HCT116 (cell line): ENCODE data around the gene RHBDL3. TPM values are rescaled to one million over a fixed set of nuclear protein-coding genes. Genes with fewer than 3 reads are reported as not detected.

Experiments
- ATAC-seq: fragments of 200-7000 bp; cut with Tn5 transposase; 2 replicates; pipeline ENCODE4 v1.9.1; 2020; ENCODE audit warnings: mild to moderate bottlenecking, moderate library complexity
- BruUV-seq: library from RNA; stranded (reverse); fragments of 400-500 nt; replicated peaks from 2 replicates; lab custom pipeline; 2021; lab: Mats Ljungman, UMichigan
- CTCF ChIA-PET: fragments of 300-600 bp; sonication (Branson Sonifier 250); formaldehyde crosslinking; loops from one replicate; lab custom pipeline; 2021; ENCODE audit warnings: antibody characterized with exemption; lab: Charles Lee
- POLR2A ChIA-PET: fragments of 300-600, 350-600 bp; sonication (Branson Sonifier 250); formaldehyde crosslinking; loops from one replicate; lab custom pipeline; 2021; ENCODE audit warnings: antibody characterized with exemption; lab: Charles Lee
- RAD21 ChIA-PET, 2 experiments: fragments of 300-600 bp; sonication (Branson Sonifier 250); formaldehyde crosslinking; loops; one replicate each; lab custom pipeline; 2023; ENCODE audit warnings: low total read pairs in 2 of 2; ENCODE audit not compliant: uncharacterized antibody in 2 of 2, unreplicated experiment in 2 of 2, low non-redundant PET in 1 of 2; lab: Charles Lee
- DNase-seq: peaks from one replicate; pipeline ENCODE4 v3.0.0-alpha.2; 2010; ENCODE audit warnings: low read depth, low spot score
- H2AFZ ChIP-seq: fragments of 200-600 bp; shearing (Covaris generic), sonication (generic); 2 replicates; pipeline ENCODE4 v1.6.1; 2017; ENCODE audit warnings: low read depth, mixed run types, mixed read lengths, antibody characterized with exemption, low read length; ENCODE audit not compliant: poor library complexity, severe bottlenecking
- H3K27ac ChIP-seq: 2 replicates; pipeline ENCODE4 v1.5.1; 2012; ENCODE audit warnings: low read depth, low read length
- H3K27me3 ChIP-seq: fragments of 200-600 bp; sonication (generic); 2 replicates; pipeline ENCODE4 v1.6.1; 2016; ENCODE audit warnings: mixed run types, low read length, mixed read lengths; ENCODE audit not compliant: insufficient read depth
- H3K36me3 ChIP-seq, 2 experiments: fragments of 200-500 bp in 1 of 2; fragments of 200-600 bp in 1 of 2; sonication (Bioruptor generic) in 1 of 2; sonication (generic) in 1 of 2; 2 replicates each; pipeline versions ENCODE4 v1.5.1 to v1.6.1; 2014 to 2016; ENCODE audit warnings: low read length in 2 of 2, inconsistent platforms in 1 of 2, mixed read lengths in 1 of 2, mixed run types in 1 of 2; ENCODE audit not compliant: insufficient read depth in 2 of 2, control insufficient read depth in 1 of 2
- H3K4me1 ChIP-seq, 2 experiments: fragments of 200-600 bp in 1 of 2; sonication (generic) in 1 of 2; 2 replicates each; pipeline versions ENCODE4 v1.5.1 to v1.6.1; 2012 to 2017; ENCODE audit warnings: low read length in 2 of 2, inconsistent platforms in 1 of 2, mild to moderate bottlenecking in 1 of 2, mixed read lengths in 1 of 2, mixed run types in 1 of 2, moderate library complexity in 1 of 2; ENCODE audit not compliant: insufficient read depth in 2 of 2, control insufficient read depth in 1 of 2
- H3K4me2 ChIP-seq: fragments of 200-600 bp; sonication (generic); 2 replicates; pipeline ENCODE4 v1.6.1; 2017; ENCODE audit warnings: mixed run types, low read length, mixed read lengths
- H3K4me3 ChIP-seq, 2 experiments: fragments of 200-600 bp in 1 of 2; sonication (generic) in 1 of 2; replicated peaks in 1 of 2; 2 replicates each; pipeline ENCODE4 v1.5.1; 2011 to 2016; ENCODE audit warnings: low read length in 2 of 2, control low read depth in 1 of 2, low read depth in 1 of 2, mild to moderate bottlenecking in 1 of 2, mixed read lengths in 1 of 2, mixed run types in 1 of 2
- H3K79me2 ChIP-seq: fragments of 200-600 bp; sonication (generic); 2 replicates; pipeline ENCODE4 v1.6.1; 2017; ENCODE audit warnings: mild to moderate bottlenecking, mixed run types, low read length, moderate library complexity, mixed read lengths; ENCODE audit not compliant: insufficient read depth
- H3K9ac ChIP-seq: fragments of 200-600 bp; sonication (generic); 2 replicates; pipeline ENCODE4 v1.6.1; 2016; ENCODE audit warnings: low read length, mixed read lengths
- H3K9me2 ChIP-seq: fragments of 200-600 bp; sonication (generic), shearing (Covaris generic); 2 replicates; pipeline ENCODE4 v1.6.1; 2017; ENCODE audit warnings: mixed run types, mild to moderate bottlenecking, moderate library complexity; ENCODE audit not compliant: insufficient read depth
- H3K9me3 ChIP-seq, 2 experiments: fragments of 200-500 bp in 1 of 2; fragments of 200-600 bp in 1 of 2; sonication (Bioruptor generic) in 1 of 2; sonication (generic) in 1 of 2; 2 replicates each; pipeline ENCODE4 v1.6.1; 2014 to 2017; ENCODE audit warnings: low read length in 2 of 2, mixed read lengths in 2 of 2, inconsistent platforms in 1 of 2, low read depth in 1 of 2, mild to moderate bottlenecking in 1 of 2, mixed run types in 1 of 2, moderate library complexity in 1 of 2; ENCODE audit not compliant: control insufficient read depth in 1 of 2, insufficient read depth in 1 of 2
- H4K20me1 ChIP-seq: fragments of 200-600 bp; sonication (generic), shearing (Covaris generic); 2 replicates; pipeline ENCODE4 v1.6.1; 2017; ENCODE audit warnings: mixed run types, mild to moderate bottlenecking, moderate library complexity; ENCODE audit not compliant: insufficient read depth
- CEBPB ChIP-seq: IDR thresholded peaks from 2 replicates; pipeline ENCODE4 v1.6.1; 2012; ENCODE audit warnings: low read depth
- EZH2phosphoT487 ChIP-seq: fragments of 200-600 bp; IDR thresholded peaks from 2 replicates; pipeline ENCODE4 v1.6.1; 2018; ENCODE audit warnings: antibody characterized with exemption, borderline replicate concordance
- FOSL1 ChIP-seq: IDR thresholded peaks from 2 replicates; pipeline ENCODE4 v1.6.1; 2012; ENCODE audit warnings: low read depth
- JUND ChIP-seq: IDR thresholded peaks from 2 replicates; pipeline ENCODE4 v1.6.1; 2012
- MAX ChIP-seq: IDR thresholded peaks from 2 replicates; pipeline ENCODE4 v1.6.1; 2012
- POLR2A ChIP-seq: IDR thresholded peaks from 2 replicates; pipeline ENCODE4 v1.7.0; 2011; ENCODE audit warnings: borderline replicate concordance; ENCODE audit not compliant: insufficient read depth, insufficient read length; ENCODE audit errors: extremely low read depth
- RAD21 ChIP-seq: IDR thresholded peaks from 2 replicates; pipeline ENCODE4 v1.6.1; 2012; ENCODE audit warnings: low read depth, mild to moderate bottlenecking
- REST ChIP-seq: IDR thresholded peaks from 2 replicates; pipeline ENCODE4 v1.6.1; 2012; ENCODE audit warnings: low read depth
- SIN3A ChIP-seq: IDR thresholded peaks from 2 replicates; pipeline ENCODE4 v1.6.1; 2012; ENCODE audit warnings: low read depth
- SP1 ChIP-seq: IDR thresholded peaks from 2 replicates; pipeline ENCODE4 v1.6.1; 2012; ENCODE audit warnings: low read depth
- ZBTB33 ChIP-seq: IDR thresholded peaks from 2 replicates; pipeline ENCODE4 v1.6.1; 2011; ENCODE audit warnings: mild to moderate bottlenecking, low read length, moderate library complexity; ENCODE audit not compliant: insufficient replicate concordance; ENCODE audit errors: extremely low read depth
- ZFX ChIP-seq: fragments of 450-650 bp; IDR thresholded peaks from 2 replicates; pipeline ENCODE4 v1.6.1; 2017
- ZNF274 ChIP-seq: fragments of 200-500 bp; sonication (Bioruptor generic); IDR thresholded peaks from 2 replicates; pipeline ENCODE4 v1.6.1; 2014; ENCODE audit warnings: mild to moderate bottlenecking, low read depth, low read length, inconsistent platforms
- intact Hi-C: fragments of 100-400 bp; cut with micrococcal nuclease; formaldehyde crosslinking; loops from 2 replicates; pipeline ENCODE4 v1.10.0; 2022
- total RNA-seq: library from RNA; stranded (reverse); gene quantifications from one replicate; pipeline ENCODE4 v1.2.1, GENCODE V29; 2021; ENCODE audit not compliant: unreplicated experiment

The RHBDL3 gene
- total RNA-seq, 1 experiment from 2014 or later: 4.0 TPM

GRCh38 chr17:32288615-32289014 lies 23.0 kb downstream of the RHBDL3 start:
- RAD21 ChIA-PET: no interaction called here
- H3K27ac ChIP-seq: no peak overlapping the region
- no peak for ATAC-seq
- H3K4me2 ChIP-seq: no peak overlapping the region
- BruUV-seq: no TSS peak
- H3K27me3 ChIP-seq: no peaks in the 10 kb centered on the region
- H3K4me1 ChIP-seq: peaks cover 0 to 11% of the 10 kb centered on the region in 2 experiments; a peak in 1 of 4 replicates
- no peaks in the 10 kb centered on the region for H3K79me2 ChIP-seq
- H2AFZ ChIP-seq: no peak overlapping the region
- no peaks in the 10 kb centered on the region for H4K20me1 ChIP-seq
- H3K4me3 ChIP-seq: no peak overlapping the region
- H3K9me2 ChIP-seq: no peaks in the 10 kb centered on the region
- POLR2A ChIA-PET: no interaction called here
- CTCF ChIA-PET: no interaction called here
- no peaks in the 10 kb centered on the region for H3K9me3 ChIP-seq
- DNase-seq: no peak
- intact Hi-C loops: no loop called here
- TF ChIP-seq ZBTB33: no peak
- TF ChIP-seq ZFX: no peak
- TF ChIP-seq RAD21: no peak
- no peak for TF ChIP-seq CEBPB
- no peak for TF ChIP-seq SIN3A
- TF ChIP-seq JUND: no peak
- no peak for TF ChIP-seq EZH2phosphoT487
- no peak for TF ChIP-seq REST
- TF ChIP-seq FOSL1: no peak
- no peak for TF ChIP-seq SP1
- TF ChIP-seq MAX: no peak
- TF ChIP-seq POLR2A: no peak
- TF ChIP-seq ZNF274: no peak
- H3K9ac ChIP-seq: no peak overlapping the region
- no peaks in the 10 kb centered on the region for H3K36me3 ChIP-seq
